Psoas muscle (tissue), 8 donors: ENCODE measurements around the gene OTOG. TPM values are rescaled to one million over a fixed set of nuclear protein-coding genes. Genes with fewer than 3 reads are reported as not detected.

Experiments
- ATAC-seq, 4 donors: fragments of 200-7000 bp; cut with Tn5 transposase; one replicate each; pipeline ENCODE4 v1.9.1; 2020; ENCODE audit warnings: moderate library complexity in 3 of 4, mild to moderate bottlenecking in 2 of 4
- DNase-seq, 2 donors: peaks; one replicate each; pipeline ENCODE4 v3.0.0-alpha.2; 2020
- H3K27ac ChIP-seq: fragments of 200-600 bp; one replicate; pipeline ENCODE4 v1.8.0; 2022
- H3K27me3 ChIP-seq, 3 donors: fragments of 200-600 bp in 1 of 3; one replicate each; pipeline versions ENCODE4 v1.6.1 to v1.8.0; 2013 to 2022; ENCODE audit warnings: low read length in 2 of 3, mild to moderate bottlenecking in 2 of 3, moderate library complexity in 1 of 3; ENCODE audit not compliant: insufficient read depth in 3 of 3
- H3K36me3 ChIP-seq, 2 donors: fragments of 200-600 bp in 1 of 2; one replicate each; pipeline versions ENCODE4 v1.6.1 to v1.8.0; 2013 to 2022; ENCODE audit warnings: low read depth in 1 of 2, mild to moderate bottlenecking in 1 of 2, moderate library complexity in 1 of 2; ENCODE audit not compliant: insufficient read depth in 1 of 2
- H3K4me1 ChIP-seq: fragments of 200-600 bp; one replicate; pipeline ENCODE4 v1.8.0; 2022
- H3K4me3 ChIP-seq: fragments of 200-600 bp; one replicate; pipeline ENCODE4 v1.8.0; 2022; ENCODE audit warnings: mild to moderate bottlenecking
- H3K9me3 ChIP-seq: fragments of 200-600 bp; one replicate; pipeline ENCODE4 v1.8.0; 2022
- CTCF ChIP-seq: fragments of 200-600 bp; IDR thresholded peaks from one replicate; pipeline ENCODE4 v1.8.0; 2022; ENCODE audit warnings: antibody characterized with exemption
- WGBS, 3 donors: extraction: QIAGEN DNeasy Blood & Tissue Kit; methylation state at CpG; one replicate each; pipeline versions ENCODE4 v1.1.6 to v1.1.7; 2013; 5-methylcytosine and 5-hydroxymethylcytosine counted together
- intact Hi-C, 2 donors: fragments of 100-400 bp; cut with DNase I; formaldehyde crosslinking; loops; one replicate each; pipeline versions ENCODE4 v1.11.0 to v1.14.2; 2022
- polyA plus RNA-seq, 3 donors: library from polyadenylated mRNA; stranded (reverse); fragments of 200-250 nt; gene quantifications; one replicate each; pipeline ENCODE4 v1.2.3, GENCODE V29; 2013
- total RNA-seq, 4 donors: library from RNA; stranded (reverse); fragmentation: NEBNext Ultra II Directional in 2 of 4; extraction: Animal tissue kit (Norgen Biotek cat#: 25700) in 2 of 4; gene quantifications; one replicate each; pipeline versions ENCODE4 v1.2.1 to v1.2.4, GENCODE V29; 2021 to 2023
- donor health status: healthy with polysubstance abuse.
- donor health status: DM: no; HTN: no; CAD: no; lungs with moderate emphysema.
- donor health status: Bipolar disorder and iron deficiency.
- donor health status: healthy.
- donor health status: DM: yes; HTN: yes; CAD: no.
- donor health status: DM: no; HTN: no; CAD: no.
- donor health status: DM: no; HTN: no; CAD: no.
- donor health status: DM: yes; HTN: yes; CAD: no.

Gene OTOG
- total and polyA plus RNA-seq, 7 donors = not detected

DNA sequence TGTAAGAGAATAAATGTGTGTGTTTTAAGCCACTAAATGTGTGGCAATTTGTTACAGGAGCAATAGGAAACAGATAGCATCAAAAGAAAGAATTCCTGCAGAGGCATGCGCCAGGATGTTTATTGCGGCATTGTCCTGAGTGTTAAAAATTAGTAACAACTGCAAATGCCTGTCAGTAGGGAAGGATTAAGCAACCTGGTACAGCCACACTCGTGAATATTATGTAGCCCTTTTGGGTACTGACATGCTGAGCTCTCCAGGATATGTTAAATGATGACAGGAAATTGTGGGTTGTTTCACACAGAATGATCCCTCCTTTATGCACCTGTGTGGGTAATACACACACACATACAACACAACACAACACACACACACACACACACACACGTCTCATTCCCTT is 102.6 kb downstream of the OTOG start:
- intact Hi-C loops = no loop called here
- ATAC-seq = peak in 3 of 4 donors; percentile 28 to 53 (median 39)
- Histone ChIP-seq H3K4me3 (no peak overlapping the region), H3K4me1 (no peaks in the 10 kb centered on the region), H3K27ac (no peak overlapping the region), H3K9me3 (no peaks in the 10 kb centered on the region), H3K36me3 (no peaks in the 10 kb centered on the region), H3K27me3 (no peaks in the 10 kb centered on the region)
- no peak for TF ChIP-seq CTCF
- no peak for DNase-seq
- 35 to 47% (median 46%) methylated on average over 4 of the region's 4 CpGs for WGBS, 3 donors

GRCh38 chr11:17650127-17650911 is 103.3 kb downstream of the OTOG start:
- Histone ChIP-seq H3K27me3 (no peaks in the 10 kb centered on the region), H3K4me1 (no peaks in the 10 kb centered on the region), H3K36me3 (no peaks in the 10 kb centered on the region), H3K4me3 (no peak overlapping the region), H3K9me3 (peaks cover 4% of the 10 kb centered on the region), H3K27ac (no peak overlapping the region)
- DNase-seq = no peak
- 42 to 47% (median 44%) methylated on average over 12 of the region's 12 CpGs for WGBS, 3 donors
- TF ChIP-seq CTCF = no peak
- peak in 1 of 4 donors; percentile 17 for ATAC-seq
- intact Hi-C loops = no loop called here

GRCh38 chr11:17651061-17651460 is 104.0 kb downstream of the OTOG start:
- ATAC-seq = no peak
- no peaks in the 10 kb centered on the region for H3K36me3 ChIP-seq
- TF ChIP-seq CTCF = no peak
- WGBS, 3 donors = 68 to 76% (median 73%) methylated on average over 6 of the region's 6 CpGs
- peaks cover 11% of the 10 kb centered on the region for H3K9me3 ChIP-seq
- H3K4me1 ChIP-seq = no peaks in the 10 kb centered on the region
- intact Hi-C loops = no loop called here
- no peak overlapping the region for H3K4me3 ChIP-seq
- H3K27ac ChIP-seq = no peak overlapping the region
- no peaks in the 10 kb centered on the region for H3K27me3 ChIP-seq
- no peak for DNase-seq

DNA sequence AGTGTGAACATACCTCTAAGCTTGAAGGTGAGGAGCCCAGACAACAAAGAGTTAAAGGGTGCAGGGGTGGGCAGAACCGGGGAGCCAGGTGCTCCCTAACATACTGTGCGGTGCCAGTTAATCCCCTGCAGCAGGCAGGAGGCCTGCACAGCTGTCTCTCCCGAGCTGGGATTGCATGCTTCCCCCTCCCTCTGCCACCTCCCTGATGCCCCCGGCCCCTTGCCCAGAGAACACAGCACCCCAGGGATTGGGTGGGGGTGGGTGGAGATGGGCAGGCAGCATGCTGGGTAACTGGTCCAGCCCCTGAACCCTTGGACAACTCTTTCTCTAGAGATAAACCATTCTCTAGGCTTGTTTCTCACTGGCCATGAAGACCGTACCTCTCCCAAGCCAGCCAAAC is 104.6 kb downstream of the OTOG start:
- no peak overlapping the region for H3K27ac ChIP-seq
- 39 to 41% (median 41%) methylated on average over 5 of the region's 5 CpGs for WGBS, 3 donors
- no peak overlapping the region for H3K4me3 ChIP-seq
- H3K36me3 ChIP-seq = no peaks in the 10 kb centered on the region
- ATAC-seq = no peak
- DNase-seq = no peak
- intact Hi-C loops = no loop called here
- peaks cover 12% of the 10 kb centered on the region for H3K9me3 ChIP-seq
- no peaks in the 10 kb centered on the region for H3K4me1 ChIP-seq
- no peaks in the 10 kb centered on the region for H3K27me3 ChIP-seq
- no peak for TF ChIP-seq CTCF

- Histone ChIP-seq H3K4me1 (no peaks in the 10 kb centered on the region), H3K27ac (no peak overlapping the region), H3K9me3 (peaks cover 12% of the 10 kb centered on the region), H3K36me3 (no peaks in the 10 kb centered on the region), H3K4me3 (no peak overlapping the region), H3K27me3 (no peaks in the 10 kb centered on the region)
- no peak for DNase-seq
- ATAC-seq = peak; percentile 26 to 46 (median 32)
- intact Hi-C loops = no loop called here
- whole genome bisulfite sequencing, 3 donors = 47 to 54% (median 52%) methylated on average over 2 of the region's 2 CpGs
- no peak for TF ChIP-seq CTCF
Observed at GRCh38 chr11:17652556-17652955, 105.5 kb downstream of the OTOG start.
